Activated naive CD4-positive, alpha-beta T cell (primary cell): Measurements from ENCODE around the gene IDE.
"Not testable (repeated sequence)": the region's sequence is repeated elsewhere in the genome, so short reads cannot be mapped to it uniquely, and the experiment has no call there.

ENCODE experiments used
- DNase-seq, 4 experiments: peaks; one replicate each; lab custom pipeline; 2025; lab: John Stamatoyannopoulos, UW

The IDE gene

DNA sequence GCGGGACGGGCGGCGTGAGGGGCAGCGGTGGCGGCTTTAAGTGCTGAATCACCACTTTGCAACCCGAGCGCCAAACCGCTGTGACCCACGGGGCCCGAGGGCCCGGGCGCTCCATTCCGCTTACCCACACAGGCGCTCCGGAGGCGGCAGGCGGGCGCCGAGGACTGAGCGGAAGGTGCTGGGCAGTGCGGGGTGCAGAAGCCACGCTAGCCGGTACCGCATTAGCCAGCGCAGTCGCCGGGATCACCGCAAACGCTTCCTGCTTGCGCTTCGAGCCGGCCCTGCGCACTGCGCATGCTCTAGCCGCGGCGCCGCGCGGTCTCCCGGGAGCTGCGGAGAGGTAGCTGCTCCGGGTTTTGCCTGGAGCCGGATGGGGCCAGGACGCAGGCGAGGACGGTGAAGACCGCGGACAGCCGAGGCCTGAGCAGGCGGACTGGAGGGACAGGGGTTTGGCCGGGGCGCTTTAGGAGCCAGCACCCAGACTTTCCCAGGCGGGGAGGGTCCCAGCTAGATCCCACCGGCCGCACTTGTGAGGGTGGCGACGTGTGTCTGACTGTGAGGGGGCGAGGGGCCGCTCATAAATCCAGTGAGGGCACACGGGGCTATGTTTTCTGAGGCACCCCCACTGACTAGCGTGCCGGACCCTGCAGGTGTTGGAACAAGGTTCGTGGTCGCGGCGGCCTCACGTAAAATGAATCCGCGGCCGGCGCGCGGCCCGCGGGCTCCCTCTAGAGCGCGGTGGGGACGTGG lies at the start of gene IDE:
IDE (minus strand) TSS at position 296 of the 750 bp plus-strand sequence; CDS start at position 222, 74 bp downstream.
- DNase-seq = peak; percentile 52 to 72 (median 58)

DNA sequence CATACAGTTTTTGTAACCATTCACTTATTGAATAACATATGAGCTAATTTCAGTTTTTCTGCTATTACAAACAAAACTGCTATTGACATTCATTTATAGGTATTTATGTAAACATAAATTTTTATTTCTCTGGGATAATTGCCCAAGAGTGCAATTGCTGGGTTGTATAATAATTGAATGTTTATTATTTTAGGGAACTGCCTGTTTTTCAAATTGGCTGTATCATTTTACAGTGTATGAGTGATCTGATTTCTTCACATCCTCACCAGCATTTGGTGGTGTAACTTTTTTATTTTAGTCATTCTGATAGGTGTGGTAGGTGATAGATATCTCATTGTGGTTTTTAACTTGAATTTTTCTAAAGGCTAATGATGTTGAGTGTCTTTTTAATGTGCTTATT lies 45.5 kb upstream of the IDE start:
- DNase-seq = no peak

DNA sequence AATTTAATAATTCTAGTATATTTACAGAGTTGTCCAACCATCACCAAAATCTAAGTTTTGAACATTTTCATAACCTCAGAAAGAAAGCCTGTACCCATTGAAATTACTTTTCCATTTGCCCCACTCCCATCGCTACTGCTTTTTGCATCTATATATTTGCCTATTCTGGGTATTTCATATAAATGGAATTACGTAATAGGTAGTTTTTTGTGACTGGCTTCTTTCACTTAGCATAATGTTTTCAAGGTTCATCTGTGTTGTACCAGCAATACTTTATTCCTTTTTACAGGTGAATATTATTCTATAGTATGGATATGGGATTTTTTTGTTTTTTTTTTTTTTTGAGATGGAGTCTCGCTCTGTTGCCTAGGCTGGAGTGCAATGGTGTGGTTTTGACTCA lies 41.6 kb upstream of the IDE start:
- DNase-seq = no peak

DNA sequence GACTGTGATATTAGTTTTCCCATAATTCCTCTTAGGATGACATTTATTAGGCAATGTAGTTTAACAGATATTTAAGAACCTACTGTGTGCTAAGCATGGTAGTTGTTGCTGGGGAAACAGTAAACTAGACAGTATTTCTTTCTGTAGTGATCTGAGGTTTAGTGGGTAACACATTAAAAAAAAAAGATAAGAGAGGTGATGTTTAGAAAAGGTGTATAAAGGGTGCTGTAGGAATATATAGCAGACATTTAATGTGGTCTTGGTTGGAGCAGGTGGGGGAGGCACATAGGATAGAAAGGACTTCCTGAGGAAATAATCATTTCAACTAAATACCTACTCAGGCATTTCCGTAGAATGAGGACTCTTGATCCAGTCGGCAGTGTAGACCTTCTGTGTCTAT lies 30.9 kb upstream of the IDE start:
- no peak for DNase-seq

DNA sequence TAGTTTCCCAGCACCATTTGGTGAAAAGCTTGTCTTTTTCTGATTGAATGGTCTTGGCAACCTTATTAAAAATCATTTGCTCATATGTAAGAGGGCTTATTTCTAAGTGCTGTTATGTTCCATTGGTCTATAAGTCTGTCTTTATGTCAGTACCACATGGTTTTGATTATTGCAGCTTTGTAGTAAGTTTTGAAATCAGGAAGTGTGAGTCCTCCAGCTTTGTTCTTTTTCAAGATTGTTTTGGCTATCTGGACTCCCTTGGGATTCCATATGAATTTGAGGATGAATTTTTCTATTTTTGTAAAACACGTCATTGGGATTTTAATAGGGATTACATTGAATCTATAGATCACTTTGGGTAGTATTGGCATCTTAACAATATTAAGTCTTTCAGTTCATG lies 24.4 kb upstream of the IDE start:
- no peak for DNase-seq

DNA sequence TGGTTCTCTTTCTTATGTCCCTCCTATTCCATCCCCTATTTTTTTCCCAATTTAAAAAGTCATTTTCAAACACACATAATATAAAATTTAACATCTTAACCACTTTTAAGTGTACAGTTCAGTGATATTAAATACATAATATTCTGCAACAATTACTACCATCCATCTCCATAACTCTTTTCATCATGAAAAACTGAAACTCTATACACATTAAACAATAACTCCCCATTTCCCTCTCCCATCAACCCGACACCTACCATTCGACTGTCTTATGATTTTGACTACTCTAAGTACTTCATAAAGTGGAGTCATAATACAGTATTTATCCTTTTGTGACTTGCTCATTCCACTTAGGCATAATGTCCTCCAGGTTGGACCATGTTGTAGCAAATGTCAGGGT lies 21.6 kb upstream of the IDE start:
- DNase-seq = no peak

DNA sequence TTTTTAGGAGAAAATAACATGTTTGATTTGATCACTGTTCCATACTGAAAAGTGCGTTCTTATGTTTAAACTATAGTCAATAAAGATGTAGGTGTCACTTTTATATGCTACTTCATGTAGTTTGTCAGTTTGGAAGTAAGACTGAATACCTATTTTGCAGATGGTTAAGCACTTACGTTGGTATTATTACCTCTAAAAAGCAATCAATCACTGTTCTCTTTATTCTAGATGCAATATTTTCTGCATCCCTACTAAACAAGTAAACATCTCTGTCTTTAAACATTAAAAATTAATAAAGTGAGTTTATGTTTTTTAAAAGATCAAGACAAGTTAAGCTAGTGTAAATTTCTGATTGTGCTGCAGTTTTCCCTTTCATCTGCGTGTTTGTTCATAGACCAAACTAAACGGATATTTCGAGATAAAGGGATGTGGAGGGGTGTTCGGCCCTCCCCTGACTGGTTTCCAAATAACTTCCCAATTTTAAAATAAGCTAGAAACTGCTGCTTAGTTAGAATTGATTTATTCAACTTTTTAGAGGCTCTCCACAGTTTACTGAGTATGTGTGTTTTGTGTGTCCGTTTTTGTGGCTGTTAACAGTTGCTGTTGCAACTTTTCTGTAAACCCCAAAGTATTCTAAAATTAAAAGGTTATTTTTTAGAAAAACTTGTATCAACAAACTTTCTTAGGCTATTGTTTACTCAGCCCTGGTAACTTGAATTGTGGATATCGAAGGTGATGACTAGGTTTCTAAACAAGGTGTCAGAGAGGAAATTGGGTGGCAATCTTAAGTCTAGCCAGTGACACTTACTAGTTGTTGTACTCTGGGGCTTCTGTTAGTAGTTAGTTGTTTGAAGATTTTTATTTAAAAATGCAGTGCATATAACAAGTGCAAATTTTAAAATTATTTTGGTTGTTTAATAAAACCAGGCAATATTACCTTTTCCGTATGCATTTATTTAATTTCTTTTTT lies 20.0 kb upstream of the IDE start:
- DNase-seq = no peak

DNA sequence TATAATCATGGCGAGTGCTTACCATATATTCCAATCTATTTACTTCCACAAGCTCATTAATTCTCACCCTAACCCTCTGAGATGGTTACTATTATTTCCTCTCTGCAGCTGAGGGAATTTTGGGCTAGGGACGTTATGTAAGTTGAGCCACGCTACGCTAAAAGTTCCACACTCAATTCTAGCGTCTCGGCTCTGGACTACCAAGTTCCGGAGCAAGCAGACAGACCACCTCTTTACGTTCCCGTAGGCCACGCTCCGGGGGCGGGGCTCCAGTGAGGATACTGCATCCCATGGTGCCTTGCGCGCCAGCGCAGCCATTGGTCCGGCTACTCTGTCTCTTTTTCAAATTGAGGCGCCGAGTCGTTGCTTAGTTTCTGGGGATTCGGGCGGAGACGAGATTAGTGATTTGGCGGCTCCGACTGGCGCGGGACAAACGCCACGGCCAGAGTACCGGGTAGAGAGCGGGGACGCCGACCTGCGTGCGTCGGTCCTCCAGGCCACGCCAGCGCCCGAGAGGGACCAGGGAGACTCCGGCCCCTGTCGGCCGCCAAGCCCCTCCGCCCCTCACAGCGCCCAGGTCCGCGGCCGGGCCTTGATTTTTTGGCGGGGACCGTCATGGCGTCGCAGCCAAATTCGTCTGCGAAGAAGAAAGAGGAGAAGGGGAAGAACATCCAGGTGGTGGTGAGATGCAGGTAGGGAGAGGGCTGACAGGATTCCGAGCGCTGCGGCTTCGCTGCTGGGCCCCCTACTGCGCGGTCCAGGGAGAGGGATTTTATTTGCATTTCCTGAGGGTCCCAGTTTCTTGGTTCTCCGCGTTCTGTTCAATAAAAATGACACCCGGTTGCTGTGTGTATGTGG lies 19.1 kb upstream of the IDE start, which contains the start of gene KIF11:
KIF11 (plus strand) TSS at position 370 of the 858 bp plus-strand sequence; CDS start at position 616, 246 bp downstream.
- DNase-seq = peak; percentile 77 to 93 (median 88)

DNA sequence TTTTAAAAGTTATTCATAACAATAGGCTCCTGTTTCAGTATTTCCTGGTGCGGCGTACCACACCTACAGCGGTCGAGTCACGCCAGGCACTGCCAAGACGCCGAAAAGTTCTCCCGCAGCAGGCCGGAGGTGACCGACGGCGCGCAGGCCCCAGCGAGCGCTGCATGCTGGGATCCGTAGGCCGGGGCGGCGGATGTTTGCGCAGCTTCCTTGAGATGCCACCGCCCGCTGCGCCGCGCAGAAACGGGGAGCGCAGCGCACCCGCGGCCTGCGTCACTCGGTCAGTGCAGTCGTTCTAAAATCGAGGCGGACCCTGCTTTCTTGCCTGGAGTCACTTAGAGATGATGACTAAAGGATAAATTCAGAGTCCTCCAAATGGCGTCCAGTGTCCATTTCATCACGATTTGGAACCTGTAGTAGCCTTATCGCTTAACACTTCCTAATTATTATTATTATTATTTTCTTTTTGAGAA lies 17.7 kb upstream of the IDE start:
- peak; percentile 63 to 86 (median 74) for DNase-seq

DNA sequence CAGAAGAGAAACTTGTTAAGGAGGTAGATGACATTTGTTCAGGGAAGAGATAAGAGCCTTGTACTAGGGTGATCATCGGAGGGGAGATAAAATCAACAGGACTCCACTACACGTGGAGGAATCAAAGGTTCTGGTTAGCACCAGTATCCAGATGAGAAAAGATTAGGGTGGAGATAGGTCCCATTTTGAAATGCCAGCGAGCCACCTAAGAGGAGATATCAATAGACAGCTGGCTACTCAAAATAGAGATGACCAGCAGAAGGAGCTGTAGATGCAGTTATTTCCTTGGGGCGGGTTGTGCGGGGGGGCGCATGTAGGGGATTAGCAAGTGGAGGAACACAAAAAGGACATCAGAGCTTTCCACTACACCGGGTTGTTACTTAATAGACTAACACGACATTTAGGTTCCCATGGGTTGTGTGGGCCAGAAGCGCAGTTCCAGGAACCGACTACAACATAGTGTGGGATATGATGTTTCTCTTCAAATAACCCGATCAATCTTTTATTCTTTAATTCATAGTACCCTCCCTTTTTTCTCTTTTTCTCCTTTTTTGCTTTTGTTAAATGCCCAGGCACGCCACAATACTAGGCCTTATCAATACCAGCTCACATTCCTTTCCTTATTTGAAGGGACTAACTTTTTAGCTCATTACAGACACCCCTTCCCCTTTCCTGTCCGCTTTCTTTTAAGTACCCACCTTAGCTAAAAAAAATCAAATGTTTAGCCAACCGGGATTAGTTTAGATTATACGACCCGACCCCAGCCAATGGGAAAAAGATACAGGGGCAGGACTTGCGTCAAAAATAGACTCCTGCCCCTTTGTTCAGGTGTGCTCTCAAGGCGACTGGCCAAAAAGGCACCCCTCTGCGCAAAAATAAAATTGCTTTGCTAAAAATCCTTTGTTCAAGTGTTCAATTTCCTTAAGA lies 17.0 kb upstream of the IDE start:
- no peak for DNase-seq

DNA sequence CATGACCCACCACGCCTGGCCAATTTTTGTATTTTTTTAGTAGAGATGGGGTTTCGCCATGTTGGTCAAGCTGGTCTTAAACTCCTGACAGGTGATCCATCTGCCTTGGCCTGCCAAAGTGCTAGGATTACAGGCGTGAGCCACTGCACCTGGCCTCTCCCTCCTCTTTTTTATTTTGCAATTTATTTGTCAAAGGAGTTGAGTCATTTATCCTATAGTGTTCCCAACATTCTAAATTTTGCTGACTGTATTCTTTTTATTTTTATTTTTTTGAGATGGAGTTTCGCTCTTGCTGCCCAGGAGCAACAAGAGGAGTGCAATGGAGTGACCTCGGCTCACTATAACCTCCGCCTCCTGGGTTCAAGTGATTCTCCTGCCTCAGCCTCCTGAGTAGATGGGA lies 8.5 kb upstream of the IDE start:
- not testable (repeated sequence) for DNase-seq

DNA sequence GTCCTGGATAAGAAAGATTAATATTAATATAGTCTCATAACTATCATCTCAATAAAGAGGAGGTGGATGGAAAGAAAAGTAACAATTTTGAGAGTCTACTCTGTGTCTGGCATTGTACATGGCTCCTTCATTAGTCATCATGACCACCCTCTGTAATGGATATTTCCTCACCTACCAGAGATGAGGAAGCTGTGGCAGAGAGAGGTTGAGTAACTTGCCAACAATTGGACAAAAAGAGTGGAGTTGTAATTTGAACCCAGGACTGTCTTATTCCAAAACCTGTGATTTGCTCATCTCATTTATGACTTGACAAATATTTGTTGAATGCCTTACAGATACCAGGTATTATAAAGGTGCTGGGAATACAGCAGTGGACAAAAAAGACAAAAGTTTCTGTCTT lies 2.1 kb upstream of the IDE start:
- no peak for DNase-seq

DNA sequence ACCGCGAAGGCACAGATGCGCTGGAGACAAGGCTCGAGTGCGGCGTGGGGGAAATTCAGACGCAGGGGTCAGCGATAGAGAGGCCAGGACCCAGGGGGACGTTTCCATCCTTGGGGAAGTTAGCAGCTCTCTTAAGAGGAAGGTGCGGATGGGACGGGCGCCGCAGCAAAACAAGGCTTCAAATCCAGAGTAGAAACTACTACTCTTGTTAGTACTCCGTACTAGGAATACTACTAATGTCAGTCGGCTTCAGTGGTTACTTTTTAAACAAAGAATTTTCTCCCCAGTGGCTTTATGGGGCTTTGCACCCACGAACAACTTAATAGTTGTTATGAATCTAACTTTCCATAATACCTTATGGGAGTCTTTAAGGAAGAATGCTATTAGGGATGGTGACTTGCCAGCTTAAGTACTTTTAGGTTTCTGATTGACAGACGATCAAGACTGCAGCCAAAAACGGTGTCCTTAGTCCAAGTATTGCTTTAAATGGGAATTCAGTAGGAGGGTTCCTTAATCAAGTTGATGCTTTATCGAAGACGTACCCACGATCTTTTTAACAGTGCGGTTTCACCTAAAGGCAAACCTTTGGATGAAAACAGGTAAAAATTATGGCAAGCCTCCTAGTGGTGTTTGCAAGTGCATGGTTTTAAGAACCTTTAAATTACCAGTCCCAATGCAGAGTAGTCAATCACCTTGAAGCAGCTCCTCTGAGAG lies 812 bp upstream of the IDE start:
- DNase-seq = no peak

DNA sequence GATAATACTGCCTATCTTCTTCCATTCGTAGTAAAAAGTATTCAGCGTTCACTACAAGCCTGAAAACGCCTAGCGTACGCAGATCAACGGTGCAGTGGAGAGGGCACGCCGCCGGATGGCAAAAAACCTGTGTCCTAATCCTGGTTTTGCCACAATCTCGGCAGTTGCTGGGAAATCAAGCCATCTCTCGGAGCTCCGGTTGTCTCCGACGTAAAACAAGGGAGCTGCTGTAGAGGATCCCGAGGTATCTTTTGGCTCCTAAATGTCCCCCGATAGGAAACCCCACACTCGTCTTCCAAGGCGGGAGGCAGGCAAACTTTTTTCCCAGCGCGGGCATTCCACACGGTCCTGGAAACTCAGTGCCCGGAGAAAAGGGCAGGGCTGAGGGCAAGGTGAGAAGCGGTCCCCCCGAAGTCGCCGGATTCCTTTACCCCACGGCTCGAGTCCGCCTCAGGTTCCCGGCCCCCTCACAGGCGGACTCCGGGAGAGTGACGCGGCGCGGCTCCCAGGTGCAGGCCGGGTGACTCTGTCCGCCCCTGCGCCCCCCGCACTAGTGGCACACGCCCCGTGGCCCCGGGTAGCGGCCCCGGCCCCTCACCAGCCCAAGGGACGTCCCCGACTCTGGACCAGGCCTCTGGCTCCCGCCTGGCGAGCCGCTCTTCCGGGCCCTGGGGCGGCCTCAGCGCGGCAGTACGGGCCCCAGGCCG lies 649 bp downstream of the IDE start:
- peak in 3 of 4 experiments; percentile 5 to 33 (median 8) for DNase-seq

DNA sequence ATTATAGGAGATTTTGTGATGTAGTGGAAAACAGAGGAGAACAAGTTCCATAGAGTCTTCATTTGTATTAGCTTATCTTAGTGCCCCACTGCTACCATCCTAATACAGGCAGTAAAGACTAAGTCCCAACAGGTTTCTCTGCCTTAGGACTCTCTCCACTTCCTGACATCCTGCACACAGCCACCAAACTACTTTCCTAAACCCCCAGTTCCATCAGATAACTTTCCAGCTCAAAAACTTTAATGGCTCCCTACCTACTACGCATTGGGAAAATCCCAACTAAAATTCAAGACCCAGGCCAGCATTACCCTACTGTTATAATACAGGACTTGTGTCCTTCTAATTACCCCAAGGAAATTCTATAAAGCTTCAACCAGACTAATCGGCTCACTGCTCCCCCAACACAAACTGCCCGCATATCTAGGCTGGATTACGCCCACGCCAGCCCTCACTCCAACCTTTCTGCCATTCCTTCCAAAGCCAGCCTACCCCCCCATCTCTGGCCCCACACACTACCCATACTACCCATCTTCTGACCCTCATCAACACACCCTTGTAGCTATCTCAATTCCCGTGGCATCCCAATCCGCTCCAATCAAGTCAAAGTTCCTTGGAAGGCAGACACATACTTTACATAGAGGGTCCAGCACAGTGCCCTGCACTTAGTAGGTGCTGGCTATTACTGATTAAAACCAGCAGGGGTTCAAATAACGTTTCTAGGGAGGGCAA lies 1.4 kb downstream of the IDE start:
- no peak for DNase-seq

DNA sequence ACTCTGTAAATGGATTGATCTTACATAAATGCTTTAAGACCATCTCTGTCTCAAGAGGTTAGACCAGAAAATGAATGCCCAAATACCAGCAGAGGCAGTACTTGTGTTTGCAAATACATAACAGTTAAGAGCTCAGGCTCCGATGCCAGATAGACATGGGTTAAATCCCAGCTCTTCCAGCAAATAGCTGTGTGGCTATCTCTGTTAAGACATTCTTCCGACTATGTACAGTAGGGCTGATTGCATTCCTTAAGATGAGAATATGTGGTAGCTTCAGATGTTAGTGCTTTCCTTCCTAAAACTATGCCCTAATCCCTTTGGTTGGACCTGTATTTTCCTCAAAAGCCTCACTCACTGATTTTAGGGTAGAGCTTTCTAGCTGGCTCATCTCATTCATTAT lies 2.2 kb downstream of the IDE start:
- no peak for DNase-seq

DNA sequence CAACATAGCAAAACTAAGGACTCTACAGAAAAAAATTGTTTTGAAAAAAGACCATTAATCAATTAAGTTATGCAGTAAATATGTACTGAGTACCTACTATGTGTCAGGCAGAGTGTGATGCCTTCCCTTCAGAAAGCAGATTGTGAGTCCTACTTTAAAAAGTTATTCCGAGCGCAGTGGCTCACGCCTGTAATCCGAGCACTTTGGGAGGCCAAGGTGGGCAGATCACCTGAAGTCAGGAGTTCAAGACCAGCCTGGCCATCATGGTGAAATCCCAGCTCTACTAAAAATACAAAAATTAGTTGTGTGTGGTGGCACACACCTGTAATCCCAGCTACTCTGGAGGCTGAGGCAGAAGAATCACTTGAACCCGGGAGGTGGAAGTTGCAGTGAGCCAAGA lies 4.2 kb downstream of the IDE start:
- not testable (repeated sequence) for DNase-seq

DNA sequence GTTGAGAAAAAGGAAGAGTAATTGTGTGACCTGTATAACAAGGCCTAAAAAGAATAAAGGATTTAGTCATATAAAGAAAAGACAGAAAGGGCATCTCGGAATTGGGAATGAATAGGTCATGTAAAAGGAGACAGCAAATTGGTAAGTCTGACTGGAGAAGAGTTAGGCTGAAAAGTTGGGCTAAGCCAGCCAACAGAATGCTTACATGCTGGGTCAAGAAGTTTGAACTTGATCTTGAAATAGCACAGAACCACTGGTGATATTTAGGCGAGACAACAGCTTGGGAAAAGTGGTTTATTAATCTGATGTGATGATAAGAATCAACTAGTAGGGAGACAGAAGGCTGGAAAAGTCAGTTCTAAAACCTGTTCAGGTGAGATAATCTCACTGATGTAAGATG lies 4.8 kb downstream of the IDE start:
- no peak for DNase-seq
